Endothelial cell of umbilical vein (primary cell): ENCODE measurements around the gene HSPB1. TPM values are rescaled to one million over a fixed set of nuclear protein-coding genes. Genes with fewer than 3 reads are reported as not detected.

Experiments used
- BruUV-seq: library from RNA; stranded (reverse); fragments of 400-500 nt; replicated peaks from 2 replicates; lab custom pipeline; 2021; lab: Mats Ljungman, UMichigan
- CTCF ChIA-PET: fragments of 300-600, 350-600 bp; sonication (Branson Sonifier 250); formaldehyde crosslinking; loops from one replicate; lab custom pipeline; 2021; ENCODE audit warnings: antibody characterized with exemption, inconsistent platforms; lab: Charles Lee
- POLR2A ChIA-PET: fragments of 300-600, 350-600 bp; sonication (Branson Sonifier 250); formaldehyde crosslinking; loops from one replicate; lab custom pipeline; 2021; ENCODE audit warnings: antibody characterized with exemption, inconsistent platforms; lab: Charles Lee
- DNase-seq: peaks from one replicate; pipeline ENCODE4 v3.0.0-alpha.2; 2011; ENCODE audit warnings: low read depth, low spot score
- FAIRE-seq: peaks from 2 replicates; lab custom pipeline; 2011; peaks lifted over from hg19 to GRCh38; lab: Jason Lieb, UNC
- H2AFZ ChIP-seq: 2 replicates; pipeline ENCODE4 v1.6.0; 2012; ENCODE audit warnings: low read depth, low read length, control low read depth, inconsistent platforms
- H3K27ac ChIP-seq: 2 replicates; pipeline ENCODE4 v1.5.1; 2011; ENCODE audit warnings: low read depth, mild to moderate bottlenecking, control low read depth, low read length, moderate library complexity; ENCODE audit not compliant: insufficient read depth
- H3K27me3 ChIP-seq, 2 experiments: 2 replicates each; pipeline versions ENCODE4 v1.6.0 to v1.6.1; 2011; ENCODE audit warnings: low read length in 2 of 2, mixed read lengths in 1 of 2; ENCODE audit not compliant: control insufficient read depth in 2 of 2, insufficient read depth in 2 of 2
- H3K36me3 ChIP-seq, 2 experiments: 2 replicates in 1 of 2; 3 replicates in 1 of 2; pipeline ENCODE4 v1.5.1; 2011; ENCODE audit warnings: low read length in 2 of 2, mild to moderate bottlenecking in 1 of 2, moderate library complexity in 1 of 2; ENCODE audit not compliant: control insufficient read depth in 2 of 2, insufficient read depth in 2 of 2; ENCODE audit errors: extremely low read depth in 1 of 2
- H3K4me1 ChIP-seq: 3 replicates; pipeline ENCODE4 v1.5.1; 2011; ENCODE audit warnings: mild to moderate bottlenecking, low read length; ENCODE audit not compliant: control insufficient read depth, insufficient read depth; ENCODE audit errors: extremely low read depth
- H3K4me2 ChIP-seq: 2 replicates; pipeline ENCODE4 v1.6.1; 2011; ENCODE audit warnings: low read length, control low read depth, mixed read lengths; ENCODE audit not compliant: insufficient read depth
- H3K4me3 ChIP-seq, 3 experiments: fragments of 200-600 bp in 1 of 3; sonication (generic), shearing (Covaris generic) in 1 of 3; replicated peaks in 1 of 3; 2 replicates each; pipeline ENCODE4 v1.5.1; 2011 to 2016; ENCODE audit warnings: control low read depth in 3 of 3, low read length in 3 of 3, mild to moderate bottlenecking in 2 of 3, inconsistent platforms in 1 of 3, low read depth in 1 of 3, moderate library complexity in 1 of 3; ENCODE audit not compliant: insufficient read depth in 1 of 3
- H3K79me2 ChIP-seq: 2 replicates; pipeline ENCODE4 v1.6.0; 2012; ENCODE audit warnings: low read length, inconsistent platforms; ENCODE audit not compliant: control insufficient read depth, insufficient read depth
- H3K9ac ChIP-seq: replicated peaks from 2 replicates; pipeline ENCODE3; 2011; ENCODE audit warnings: low read length, control low read depth; ENCODE audit not compliant: insufficient read depth; ENCODE audit errors: extremely low read depth
- H3K9me1 ChIP-seq: replicated peaks from 3 replicates; pipeline ENCODE4 v1.6.0; 2011; ENCODE audit warnings: mild to moderate bottlenecking, low read length; ENCODE audit not compliant: control insufficient read depth, insufficient read depth; ENCODE audit errors: extremely low read depth
- H3K9me3 ChIP-seq: replicated peaks from 2 replicates; pipeline ENCODE4 v1.5.1; 2012; ENCODE audit warnings: low read length, inconsistent platforms; ENCODE audit not compliant: control insufficient read depth, insufficient read depth
- H4K20me1 ChIP-seq: replicated peaks from 2 replicates; pipeline ENCODE3; 2011; ENCODE audit warnings: mild to moderate bottlenecking, low read length; ENCODE audit not compliant: control insufficient read depth, insufficient read depth; ENCODE audit errors: extremely low read depth
- EZH2 ChIP-seq: IDR thresholded peaks from 2 replicates; pipeline ENCODE4 v1.6.1; 2012; ENCODE audit warnings: borderline replicate concordance, low read depth, mild to moderate bottlenecking, moderate library complexity, low read length, inconsistent platforms; ENCODE audit not compliant: severe bottlenecking
- FOS ChIP-seq: IDR thresholded peaks from 2 replicates; pipeline ENCODE4 v1.6.1; 2011; ENCODE audit warnings: mild to moderate bottlenecking, low read length, moderate library complexity, borderline replicate concordance; ENCODE audit not compliant: insufficient read depth
- GATA2 ChIP-seq: IDR thresholded peaks from 2 replicates; pipeline ENCODE4 v1.7.0; 2011; ENCODE audit warnings: low read depth, mild to moderate bottlenecking, moderate library complexity, mixed read lengths, low read length; ENCODE audit not compliant: insufficient read length, insufficient read depth
- JUN ChIP-seq: IDR thresholded peaks from 2 replicates; pipeline ENCODE4 v1.6.1; 2011; ENCODE audit warnings: borderline replicate concordance, low read depth; ENCODE audit not compliant: insufficient read length, insufficient read depth
- MYC ChIP-seq: IDR thresholded peaks from one replicate; pipeline ENCODE4 v1.6.1; 2011; ENCODE audit warnings: mild to moderate bottlenecking, low read depth, low read length
- POLR2A ChIP-seq: IDR thresholded peaks from 2 replicates; pipeline ENCODE4 v1.6.1; 2012; ENCODE audit warnings: low read depth, mild to moderate bottlenecking, control low read depth, low read length
- POLR2AphosphoS5 ChIP-seq: IDR thresholded peaks from 2 replicates; pipeline ENCODE4 v1.6.1; 2012; ENCODE audit warnings: low read depth, mild to moderate bottlenecking, control low read depth, low read length, moderate library complexity; ENCODE audit not compliant: insufficient read depth
- dilution Hi-C: fragments of 300-500 bp; cut with MboI; formaldehyde crosslinking; loops from one replicate; pipeline ENCODE4 v1.15.0; 2019; ENCODE audit warnings: low sequenced_read_pairs; ENCODE audit not compliant: extremely low pct_ligation_motif_present
- intact Hi-C: fragments of 100-400 bp; cut with micrococcal nuclease; formaldehyde crosslinking; loops from one replicate; pipeline ENCODE4 v1.10.0; 2022
- polyA plus RNA-seq, 4 experiments: library from polyadenylated mRNA; depleted of rRNA in 3 of 4; stranded (reverse) in 3 of 4; unstranded in 1 of 4; fragments of >200 nt; gene quantifications; 2 replicates each; pipeline versions ENCODE4 v1.2.1 to v1.2.3, GENCODE V29; 2011 to 2012; ENCODE audit warnings: missing spikeins in 1 of 4
- total RNA-seq: library from RNA; stranded (reverse); gene quantifications from 2 replicates; pipeline ENCODE4 v1.2.3, GENCODE V29; 2021
- TF ChIP-seq, protein P1 (sequence below): IDR thresholded peaks from 2 replicates; pipeline ENCODE4 v1.6.1; 2011; ENCODE audit not compliant: insufficient read depth, insufficient read length
- TF ChIP-seq, protein P2 (sequence below), 2 donors: IDR thresholded peaks; 1 replicate in 1 of 2; 2 replicates in 1 of 2; pipeline ENCODE4 v1.5.1; 2011; ENCODE audit warnings: low read length in 2 of 2, mild to moderate bottlenecking in 2 of 2, moderate library complexity in 2 of 2, control low read depth in 1 of 2, inconsistent platforms in 1 of 2, low read depth in 1 of 2; ENCODE audit not compliant: insufficient read depth in 1 of 2; ENCODE audit errors: extremely low read depth in 1 of 2

The HSPB1 gene
- total and polyA plus RNA-seq, 2 donors (not counting 3 experiments of a cell fraction or from before 2014, with no cell fraction given) = 1,748 to 3,130 TPM

GRCh38 chr7:76330673-76331072, 28.2 kb downstream of the HSPB1 start:
- dilution Hi-C loops (no loop called here), intact Hi-C loops (no loop called here)
- Histone ChIP-seq H2AFZ (no peak overlapping the region), H4K20me1 (peaks cover 16% of the 10 kb centered on the region), H3K9me3 (no peaks in the 10 kb centered on the region), H3K36me3 (peaks cover 9 to 14% of the 10 kb centered on the region in 2 experiments), H3K9me1 (no peaks in the 10 kb centered on the region), H3K27me3 (no peaks in the 10 kb centered on the region), H3K4me1 (peaks cover 9% of the 10 kb centered on the region), H3K79me2 (peaks cover 97% of the 10 kb centered on the region), H3K4me3 (no peak overlapping the region), H3K27ac (no peak overlapping the region), H3K9ac (no peak overlapping the region), H3K4me2 (no peak overlapping the region)
- ChIA-PET CTCF (no interaction called here), POLR2A (no interaction called here)
- FAIRE-seq (no peak), DNase-seq (no peak)
- no peak for TF ChIP-seq JUN
- no peak for TF ChIP-seq EZH2
- no peak for TF ChIP-seq GATA2
- TF ChIP-seq, protein P1, sequence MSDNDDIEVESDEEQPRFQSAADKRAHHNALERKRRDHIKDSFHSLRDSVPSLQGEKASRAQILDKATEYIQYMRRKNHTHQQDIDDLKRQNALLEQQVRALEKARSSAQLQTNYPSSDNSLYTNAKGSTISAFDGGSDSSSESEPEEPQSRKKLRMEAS = no peak
- TF ChIP-seq, protein P2, sequence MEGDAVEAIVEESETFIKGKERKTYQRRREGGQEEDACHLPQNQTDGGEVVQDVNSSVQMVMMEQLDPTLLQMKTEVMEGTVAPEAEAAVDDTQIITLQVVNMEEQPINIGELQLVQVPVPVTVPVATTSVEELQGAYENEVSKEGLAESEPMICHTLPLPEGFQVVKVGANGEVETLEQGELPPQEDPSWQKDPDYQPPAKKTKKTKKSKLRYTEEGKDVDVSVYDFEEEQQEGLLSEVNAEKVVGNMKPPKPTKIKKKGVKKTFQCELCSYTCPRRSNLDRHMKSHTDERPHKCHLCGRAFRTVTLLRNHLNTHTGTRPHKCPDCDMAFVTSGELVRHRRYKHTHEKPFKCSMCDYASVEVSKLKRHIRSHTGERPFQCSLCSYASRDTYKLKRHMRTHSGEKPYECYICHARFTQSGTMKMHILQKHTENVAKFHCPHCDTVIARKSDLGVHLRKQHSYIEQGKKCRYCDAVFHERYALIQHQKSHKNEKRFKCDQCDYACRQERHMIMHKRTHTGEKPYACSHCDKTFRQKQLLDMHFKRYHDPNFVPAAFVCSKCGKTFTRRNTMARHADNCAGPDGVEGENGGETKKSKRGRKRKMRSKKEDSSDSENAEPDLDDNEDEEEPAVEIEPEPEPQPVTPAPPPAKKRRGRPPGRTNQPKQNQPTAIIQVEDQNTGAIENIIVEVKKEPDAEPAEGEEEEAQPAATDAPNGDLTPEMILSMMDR (IDR thresholded peaks at IDR 0.05; ENCODE audit: extremely low read depth in 1 of 2, insufficient read depth in 1 of 2, low read depth in 1 of 2, low read length in 2 of 2) = no peak
- TF ChIP-seq MYC = no peak
- TF ChIP-seq POLR2A = no peak
- TF ChIP-seq POLR2AphosphoS5 = no peak
- TF ChIP-seq FOS = no peak
- no TSS peak for BruUV-seq
